Epithelial cell of proximal tubule (primary cell): ENCODE data around the gene FOXN4. TPM values are rescaled to one million over a fixed set of nuclear protein-coding genes. Genes with fewer than 3 reads are reported as not detected.

Source experiments
- DNase-seq: peaks from one replicate; pipeline ENCODE4 v3.0.0-alpha.2; 2011; ENCODE audit warnings: low read depth
- H3K4me3 ChIP-seq: 2 replicates; pipeline ENCODE4 v1.5.1; 2011; ENCODE audit warnings: low read depth, mild to moderate bottlenecking, low read length
- total RNA-seq: library from RNA; depleted of rRNA; stranded (reverse); fragments of >200 nt; gene quantifications from 2 replicates; pipeline ENCODE4 v1.2.3, GENCODE V29; 2015
- TF ChIP-seq, protein P1 (sequence below): conservative IDR thresholded peaks from 2 replicates; pipeline ENCODE4 v1.5.1; 2012; ENCODE audit warnings: low read depth, mild to moderate bottlenecking, low read length

FOXN4 gene
- total RNA-seq, 1 donor from 2014 or later = not detected

DNA sequence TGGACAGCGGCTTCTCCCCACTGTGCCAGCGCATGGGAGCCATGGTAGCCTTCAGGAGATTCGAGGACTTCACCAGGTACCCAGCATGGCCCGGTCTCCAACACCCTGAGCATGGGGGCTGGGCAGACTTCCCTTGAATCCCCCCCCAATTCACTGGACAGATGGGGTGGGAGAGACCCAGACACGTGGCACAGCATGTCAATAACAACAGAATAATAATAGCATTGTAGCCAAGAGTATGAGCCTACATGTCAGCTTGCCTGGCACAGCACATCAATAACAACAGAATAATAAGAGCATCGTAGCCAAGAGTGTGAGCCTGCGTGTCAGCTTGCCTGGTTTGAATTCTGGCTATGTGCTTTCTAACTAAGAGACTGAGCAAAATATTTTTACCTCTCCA is 76.4 kb downstream of the FOXN4 start:
- DNase-seq = no peak
- TF ChIP-seq, protein P1, sequence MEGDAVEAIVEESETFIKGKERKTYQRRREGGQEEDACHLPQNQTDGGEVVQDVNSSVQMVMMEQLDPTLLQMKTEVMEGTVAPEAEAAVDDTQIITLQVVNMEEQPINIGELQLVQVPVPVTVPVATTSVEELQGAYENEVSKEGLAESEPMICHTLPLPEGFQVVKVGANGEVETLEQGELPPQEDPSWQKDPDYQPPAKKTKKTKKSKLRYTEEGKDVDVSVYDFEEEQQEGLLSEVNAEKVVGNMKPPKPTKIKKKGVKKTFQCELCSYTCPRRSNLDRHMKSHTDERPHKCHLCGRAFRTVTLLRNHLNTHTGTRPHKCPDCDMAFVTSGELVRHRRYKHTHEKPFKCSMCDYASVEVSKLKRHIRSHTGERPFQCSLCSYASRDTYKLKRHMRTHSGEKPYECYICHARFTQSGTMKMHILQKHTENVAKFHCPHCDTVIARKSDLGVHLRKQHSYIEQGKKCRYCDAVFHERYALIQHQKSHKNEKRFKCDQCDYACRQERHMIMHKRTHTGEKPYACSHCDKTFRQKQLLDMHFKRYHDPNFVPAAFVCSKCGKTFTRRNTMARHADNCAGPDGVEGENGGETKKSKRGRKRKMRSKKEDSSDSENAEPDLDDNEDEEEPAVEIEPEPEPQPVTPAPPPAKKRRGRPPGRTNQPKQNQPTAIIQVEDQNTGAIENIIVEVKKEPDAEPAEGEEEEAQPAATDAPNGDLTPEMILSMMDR = no peak
- no peak overlapping the region for H3K4me3 ChIP-seq

- TF ChIP-seq, protein P1 = no peak
- DNase-seq = no peak
- H3K4me3 ChIP-seq = no peak overlapping the region
Observed at GRCh38 chr12:109230193-109230592, 78.9 kb downstream of the FOXN4 start.

- no peak overlapping the region for H3K4me3 ChIP-seq
- DNase-seq = no peak
Observed at GRCh38 chr12:109228664-109229063, 80.4 kb downstream of the FOXN4 start.

More at GRCh38 chr12:109228664-109229063, 80.4 kb downstream of the FOXN4 start:
- TF ChIP-seq, protein P1 = no peak

Other genes with a start within 250 kb of the FOXN4 start
- 10.8 and 24.1 TPM in 2 replicates for gene ALKBH2, start 215.8 kb downstream of the FOXN4 start, total RNA-seq
- gene UNG, start 211.7 kb downstream of the FOXN4 start, total RNA-seq = 101 and 118 TPM in 2 replicates
- 1.3 and 26.5 TPM in 2 replicates for gene ACACB, start 192.7 kb downstream of the FOXN4 start, total RNA-seq
- gene MYO1H, start 38.6 kb upstream of the FOXN4 start, total RNA-seq = not detected in 2 replicates
- gene KCTD10, start 168.0 kb upstream of the FOXN4 start, total RNA-seq = 38.1 and 43.8 TPM in 2 replicates
- gene UBE3B, start 168.3 kb upstream of the FOXN4 start, total RNA-seq = 26.6 and 40.3 TPM in 2 replicates